Measurements from ENCODE around the gene PIANP.
"Not testable (repeated sequence)": the region's sequence is repeated elsewhere in the genome, so short reads cannot be mapped to it uniquely, and the experiment has no call there.

PIANP gene

DNA sequence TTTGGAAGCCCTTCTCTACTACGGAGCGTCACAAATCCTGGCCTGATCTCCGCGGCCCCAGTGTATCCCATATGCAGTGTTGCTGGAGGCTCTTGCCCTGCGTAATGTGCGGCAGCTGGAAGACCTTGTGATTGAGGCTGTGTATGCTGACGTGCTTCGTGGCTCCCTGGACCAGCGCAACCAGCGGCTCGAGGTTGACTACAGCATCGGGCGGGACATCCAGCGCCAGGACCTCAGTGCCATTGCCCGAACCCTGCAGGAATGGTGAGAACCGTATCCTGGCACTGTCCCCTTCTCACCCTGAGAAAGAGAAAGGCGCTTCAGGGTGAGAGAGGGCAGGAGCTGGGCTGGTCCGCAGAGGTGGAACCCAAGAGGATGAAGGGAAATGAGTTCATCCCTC is 28.6 kb upstream of the PIANP start:
- H3K4me1 ChIP-seq (ENCODE audit: insufficient read depth, low read length), result peaks cover 6% of the 10 kb centered on the region; the same call in 1 of the 2 replicates
- H3K9ac ChIP-seq (ENCODE audit: low read depth, low read length), result no peak overlapping the region
- H3K27me3 ChIP-seq (ENCODE audit: insufficient read depth, low read length), result no peaks in the 10 kb centered on the region
- no peaks in the 10 kb centered on the region for H3K9me3 ChIP-seq (ENCODE audit: insufficient read depth, low read depth, low read length)
- peaks cover 48% of the 10 kb centered on the region for H3K36me3 ChIP-seq (ENCODE audit: insufficient read depth, low read depth, low read length)
- no peak overlapping the region for H3K4me3 ChIP-seq (ENCODE audit: low read length)
- H3K27ac ChIP-seq (ENCODE audit: low read length), result no peak overlapping the region

DNA sequence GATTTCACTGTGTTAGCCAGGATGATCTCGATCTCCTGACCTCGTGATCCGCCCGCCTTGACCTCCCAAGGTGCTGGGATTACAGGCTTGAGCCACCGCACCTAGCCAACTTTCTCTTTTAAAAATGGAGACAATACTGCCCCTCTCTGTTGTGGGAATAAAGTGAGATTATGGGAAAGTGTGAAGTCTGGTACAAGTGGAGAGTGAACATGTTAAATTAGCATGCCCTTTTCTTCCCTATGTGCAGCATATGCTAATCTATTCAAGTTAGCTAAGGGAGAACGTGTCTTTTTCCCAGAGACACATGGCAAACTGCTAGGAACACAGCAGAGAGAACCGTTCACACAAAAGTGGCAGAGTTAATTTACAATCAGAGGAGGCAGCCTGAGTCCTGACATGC is 24.7 kb upstream of the PIANP start:
- no peak overlapping the region for H3K9ac ChIP-seq (ENCODE audit: low read depth, low read length)
- H3K9me3 ChIP-seq (ENCODE audit: insufficient read depth, low read depth, low read length), result no peaks in the 10 kb centered on the region
- no peak overlapping the region for H3K4me3 ChIP-seq (ENCODE audit: low read length)
- no peak overlapping the region for H3K27ac ChIP-seq (ENCODE audit: low read length)
- H3K4me1 ChIP-seq (ENCODE audit: insufficient read depth, low read length), result peaks cover 6% of the 10 kb centered on the region; the same call in 1 of the 2 replicates
- peaks cover 31% of the 10 kb centered on the region for H3K36me3 ChIP-seq (ENCODE audit: insufficient read depth, low read depth, low read length)
- peaks cover 1% of the 10 kb centered on the region; the same call in 1 of the 2 replicates for H3K27me3 ChIP-seq (ENCODE audit: insufficient read depth, low read length)

DNA sequence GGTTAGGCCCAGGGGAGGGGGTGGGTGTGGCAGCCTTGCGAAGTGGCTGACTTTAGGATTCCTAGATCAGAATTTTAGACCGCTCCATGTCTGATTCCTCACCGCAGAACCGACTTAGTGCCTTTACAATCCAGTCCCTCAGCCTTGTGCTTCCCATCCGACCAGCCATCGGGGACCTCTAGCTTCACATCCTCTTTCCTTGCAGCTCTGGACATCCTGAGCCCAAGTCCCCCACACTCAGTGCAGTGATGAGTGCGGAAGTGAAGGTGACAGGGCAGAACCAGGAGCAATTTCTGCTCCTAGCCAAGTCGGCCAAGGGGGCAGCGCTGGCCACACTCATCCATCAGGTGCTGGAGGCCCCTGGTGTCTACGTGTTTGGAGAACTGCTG is 23.8 kb upstream of the PIANP start:
- peak overlapping the region; percentile 82 for H3K9ac ChIP-seq (ENCODE audit: low read depth, low read length)
- peak overlapping the region; percentile 79 for H3K4me3 ChIP-seq (ENCODE audit: low read length)
- H3K36me3 ChIP-seq (ENCODE audit: insufficient read depth, low read depth, low read length), result peaks cover 22% of the 10 kb centered on the region
- peak overlapping the region; percentile 85 for H3K27ac ChIP-seq (ENCODE audit: low read length)
- peaks cover 6% of the 10 kb centered on the region; the same call in 1 of the 2 replicates for H3K4me1 ChIP-seq (ENCODE audit: insufficient read depth, low read length)
- no peaks in the 10 kb centered on the region for H3K9me3 ChIP-seq (ENCODE audit: insufficient read depth, low read depth, low read length)
- H3K27me3 ChIP-seq (ENCODE audit: insufficient read depth, low read length), result peaks cover 7% of the 10 kb centered on the region; the same call in 1 of the 2 replicates

DNA sequence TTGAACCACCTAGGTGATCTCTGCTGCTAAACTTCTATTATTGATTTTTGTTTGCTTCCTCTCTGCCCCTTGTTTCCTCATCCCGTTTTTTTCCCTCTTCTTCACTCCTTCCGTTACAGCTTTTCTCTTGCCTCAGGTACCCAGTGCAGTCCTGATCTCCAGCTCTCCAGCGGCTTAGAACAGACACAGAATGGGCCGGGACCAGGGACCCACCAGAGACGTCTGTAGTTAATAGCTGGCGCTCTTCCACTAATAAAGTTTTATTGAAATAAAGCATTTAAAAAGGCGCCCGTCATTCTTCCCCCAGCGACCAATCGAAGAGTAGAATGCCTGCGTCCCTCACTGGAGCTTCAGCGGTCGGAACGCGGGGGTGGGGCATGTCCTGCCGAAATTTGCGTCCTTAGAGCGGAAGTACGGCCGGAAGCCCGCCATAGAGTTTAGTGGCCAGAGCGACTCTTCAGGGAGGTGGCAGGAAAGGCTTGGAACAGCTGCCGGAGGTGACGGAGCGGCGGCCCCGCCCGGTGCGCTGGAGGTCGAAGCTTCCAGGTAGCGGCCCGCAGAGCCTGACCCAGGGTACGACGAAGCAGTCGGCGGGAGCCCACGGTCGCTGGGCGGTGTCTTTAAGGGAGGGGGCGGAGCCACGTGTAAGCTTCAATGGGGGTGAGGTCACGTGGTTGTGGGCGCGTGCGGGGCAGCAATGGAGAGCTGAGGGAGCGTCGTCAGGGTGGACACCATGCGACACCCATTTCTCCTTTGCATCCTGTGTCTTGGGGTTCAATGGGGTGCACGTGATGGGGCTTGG is 23.2 kb upstream of the PIANP start, which contains the start of gene COPS7A:
Gene COPS7A, plus strand, starts transcription at position 440 of the 802 bp plus-strand sequence. CDS start 611 bp downstream, outside the sequence.
- peak within 1 kb of the TSS; percentile 79 for H3K4me3 ChIP-seq (ENCODE audit: low read length)
- H3K9me3 ChIP-seq (ENCODE audit: insufficient read depth, low read depth, low read length), result no peaks in the 10 kb centered on the region
- peak within 1 kb of the TSS; percentile 82 for H3K9ac ChIP-seq (ENCODE audit: low read depth, low read length)
- peaks cover 6% of the 10 kb centered on the region; the same call in 1 of the 2 replicates for H3K4me1 ChIP-seq (ENCODE audit: insufficient read depth, low read length)
- peaks cover 7% of the 10 kb centered on the region; the same call in 1 of the 2 replicates for H3K27me3 ChIP-seq (ENCODE audit: insufficient read depth, low read length)
- H3K36me3 ChIP-seq (ENCODE audit: insufficient read depth, low read depth, low read length), result peaks cover 16% of the 10 kb centered on the region
- H3K27ac ChIP-seq (ENCODE audit: low read length), result peak within 1 kb of the TSS; percentile 85

DNA sequence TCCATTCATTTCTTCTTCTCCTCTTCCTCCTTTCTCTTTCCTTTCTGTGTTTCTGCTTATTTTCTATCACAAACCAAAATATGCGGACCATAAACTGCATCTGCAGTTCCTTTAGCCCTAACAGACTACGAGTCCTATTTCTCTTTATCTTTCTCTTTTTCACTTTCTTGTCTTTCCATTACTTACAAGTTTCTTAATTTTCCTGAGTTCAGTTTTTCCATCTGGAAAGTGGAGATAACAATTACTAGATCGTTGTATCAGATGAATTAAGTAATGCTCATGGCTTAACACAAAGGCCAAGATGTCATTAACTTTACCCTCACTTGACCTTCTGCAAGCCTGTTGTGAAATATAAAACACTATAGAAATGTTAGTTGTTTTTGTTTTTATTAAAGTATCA is 22.2 kb upstream of the PIANP start:
- H3K27ac ChIP-seq (ENCODE audit: low read length), result no peak overlapping the region
- H3K4me1 ChIP-seq (ENCODE audit: insufficient read depth, low read length), result peaks cover 6% of the 10 kb centered on the region; the same call in 1 of the 2 replicates
- H3K4me3 ChIP-seq (ENCODE audit: low read length), result peak overlapping the region; percentile 79
- H3K27me3 ChIP-seq (ENCODE audit: insufficient read depth, low read length), result peaks cover 7% of the 10 kb centered on the region; the same call in 1 of the 2 replicates
- peaks cover 6% of the 10 kb centered on the region for H3K36me3 ChIP-seq (ENCODE audit: insufficient read depth, low read depth, low read length)
- no peaks in the 10 kb centered on the region for H3K9me3 ChIP-seq (ENCODE audit: insufficient read depth, low read depth, low read length)
- peak overlapping the region; percentile 82; the same call in 1 of the 2 replicates for H3K9ac ChIP-seq (ENCODE audit: low read depth, low read length)

DNA sequence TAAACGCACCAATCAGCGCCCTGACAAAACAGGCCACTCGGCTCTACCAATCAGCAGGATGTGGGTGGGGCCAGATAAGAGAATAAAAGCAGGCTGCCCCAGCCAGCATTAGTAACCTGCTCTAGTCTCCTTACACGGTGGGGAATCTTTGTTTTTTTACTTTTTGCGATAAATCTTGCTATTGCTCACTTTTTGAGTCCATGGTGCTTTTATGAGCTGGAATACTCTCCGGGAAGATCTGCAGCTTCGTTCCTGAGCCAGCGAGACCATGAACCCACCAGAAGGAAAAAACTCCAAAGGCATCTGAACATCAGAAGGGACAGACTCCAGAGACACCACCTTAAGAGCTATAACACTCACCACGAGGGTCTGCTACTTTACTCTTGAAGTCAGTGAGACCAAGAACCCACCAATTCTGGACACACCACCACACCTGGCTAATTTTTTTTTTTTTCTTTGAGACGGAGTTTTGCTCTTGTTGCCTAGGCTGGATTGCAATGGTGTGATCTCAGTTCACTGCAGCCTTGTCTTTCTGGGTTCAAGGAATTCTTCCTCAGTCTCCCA is 16.3 kb upstream of the PIANP start:
- H3K4me3 ChIP-seq (ENCODE audit: low read length), result no peak overlapping the region
- no peaks in the 10 kb centered on the region for H3K9me3 ChIP-seq (ENCODE audit: insufficient read depth, low read depth, low read length)
- no peak overlapping the region for H3K9ac ChIP-seq (ENCODE audit: low read depth, low read length)
- no peaks in the 10 kb centered on the region for H3K4me1 ChIP-seq (ENCODE audit: insufficient read depth, low read length)
- H3K27ac ChIP-seq (ENCODE audit: low read length), result no peak overlapping the region
- H3K27me3 ChIP-seq (ENCODE audit: insufficient read depth, low read length), result peaks cover 7% of the 10 kb centered on the region; the same call in 1 of the 2 replicates
- no peaks in the 10 kb centered on the region for H3K36me3 ChIP-seq (ENCODE audit: insufficient read depth, low read depth, low read length)

DNA sequence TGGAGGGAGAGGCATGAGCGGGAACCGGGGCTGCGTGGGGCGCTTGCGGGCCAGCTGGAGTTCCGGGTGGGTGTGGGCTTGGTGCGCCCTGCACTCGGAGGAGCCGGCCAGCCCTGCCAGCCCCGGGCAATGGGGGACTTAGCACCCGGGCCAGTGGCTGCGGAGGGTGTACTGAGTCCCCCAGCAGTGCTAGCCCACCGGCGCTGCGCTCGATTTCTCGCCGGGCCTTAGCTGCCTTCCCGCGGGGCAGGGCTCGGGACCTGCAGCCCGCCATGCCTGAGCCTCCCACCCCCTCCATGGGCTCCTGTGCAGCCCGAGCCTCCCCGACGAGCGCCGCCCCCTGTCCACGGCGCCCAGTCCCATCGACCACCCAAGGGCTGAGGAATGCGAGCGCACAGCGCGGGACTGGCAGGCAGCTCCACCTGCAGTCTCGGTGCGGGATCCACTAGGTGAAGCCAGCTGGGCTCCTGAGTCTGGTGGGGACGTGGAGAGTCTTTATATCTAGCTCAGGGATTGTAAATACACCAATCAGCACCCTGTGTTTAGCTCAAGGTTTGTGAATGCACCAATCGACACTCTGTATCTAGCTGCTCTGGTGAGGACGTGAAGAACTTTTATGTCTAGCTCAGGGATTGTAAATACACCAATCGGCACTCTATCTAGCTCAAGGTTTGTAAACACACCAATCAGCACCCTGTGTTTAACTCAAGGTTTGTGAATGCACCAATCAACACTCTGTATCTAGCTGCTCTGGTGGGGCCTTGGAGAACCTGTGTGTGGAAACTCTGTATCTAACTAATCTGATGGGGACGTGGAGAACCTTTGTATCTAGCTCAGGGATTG is 15.6 kb upstream of the PIANP start:
- not testable (repeated sequence) for H3K36me3 ChIP-seq (ENCODE audit: insufficient read depth, low read depth, low read length); H3K9me3 ChIP-seq (ENCODE audit: insufficient read depth, low read depth, low read length); H3K4me3 ChIP-seq (ENCODE audit: low read length); H3K9ac ChIP-seq (ENCODE audit: low read depth, low read length); H3K4me1 ChIP-seq (ENCODE audit: insufficient read depth, low read length); H3K27me3 ChIP-seq (ENCODE audit: insufficient read depth, low read length); H3K27ac ChIP-seq (ENCODE audit: low read length)

DNA sequence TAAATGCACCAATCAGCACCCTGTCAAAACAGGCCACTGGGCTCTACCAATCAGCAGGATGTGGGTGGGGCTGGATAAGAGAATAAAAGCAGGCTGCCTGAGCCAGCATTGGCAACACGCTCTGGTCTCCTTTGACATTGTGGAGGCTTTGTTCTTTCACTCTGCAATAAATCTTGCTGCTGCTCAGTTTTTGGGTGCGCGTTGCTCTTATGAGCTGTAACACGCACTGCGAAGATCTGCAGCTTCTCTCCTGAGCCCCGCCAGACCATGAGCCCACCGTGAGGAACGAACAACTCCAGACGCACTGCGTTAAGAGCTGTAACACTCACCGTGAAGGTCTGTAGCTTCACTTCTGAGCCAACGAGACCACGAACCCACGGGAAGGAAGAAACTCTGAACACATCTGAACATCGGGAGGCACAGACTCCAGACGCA is 8.4 kb upstream of the PIANP start:
- Histone ChIP-seq H3K9me3 (ENCODE audit: insufficient read depth, low read depth, low read length) (no peaks in the 10 kb centered on the region), H3K36me3 (ENCODE audit: insufficient read depth, low read depth, low read length) (no peaks in the 10 kb centered on the region)

DNA sequence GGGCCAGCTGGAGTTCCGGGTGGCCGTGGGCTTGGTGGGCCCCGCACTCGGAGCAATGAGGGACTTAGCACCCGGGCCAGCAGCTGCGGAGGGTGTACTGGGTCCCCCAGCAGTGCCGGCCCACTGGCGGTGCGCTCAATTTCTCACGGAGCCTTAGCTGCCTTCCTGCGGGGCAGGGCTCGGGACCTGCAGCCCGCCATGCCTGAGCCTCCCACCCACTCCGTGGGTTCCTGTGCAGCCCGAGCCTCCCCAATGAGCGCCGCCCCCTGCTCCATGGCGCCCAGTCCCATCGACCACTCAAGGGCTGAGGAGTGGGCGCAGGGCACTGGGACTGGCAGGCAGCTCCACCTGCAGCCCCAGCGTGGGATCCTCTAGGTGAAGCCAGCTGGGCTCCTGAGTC is 7.7 kb upstream of the PIANP start:
- not testable (repeated sequence) for H3K9ac ChIP-seq (ENCODE audit: low read depth, low read length); H3K36me3 ChIP-seq (ENCODE audit: insufficient read depth, low read depth, low read length); H3K4me3 ChIP-seq (ENCODE audit: low read length)

More for the DNA sequence above, 8.4 kb upstream of the PIANP start:
- H3K27me3 ChIP-seq (ENCODE audit: insufficient read depth, low read length), result no peaks in the 10 kb centered on the region
- no peak overlapping the region for H3K4me3 ChIP-seq (ENCODE audit: low read length)
- no peaks in the 10 kb centered on the region for H3K4me1 ChIP-seq (ENCODE audit: insufficient read depth, low read length)
- H3K9ac ChIP-seq (ENCODE audit: low read depth, low read length), result no peak overlapping the region
- H3K27ac ChIP-seq (ENCODE audit: low read length), result no peak overlapping the region

DNA sequence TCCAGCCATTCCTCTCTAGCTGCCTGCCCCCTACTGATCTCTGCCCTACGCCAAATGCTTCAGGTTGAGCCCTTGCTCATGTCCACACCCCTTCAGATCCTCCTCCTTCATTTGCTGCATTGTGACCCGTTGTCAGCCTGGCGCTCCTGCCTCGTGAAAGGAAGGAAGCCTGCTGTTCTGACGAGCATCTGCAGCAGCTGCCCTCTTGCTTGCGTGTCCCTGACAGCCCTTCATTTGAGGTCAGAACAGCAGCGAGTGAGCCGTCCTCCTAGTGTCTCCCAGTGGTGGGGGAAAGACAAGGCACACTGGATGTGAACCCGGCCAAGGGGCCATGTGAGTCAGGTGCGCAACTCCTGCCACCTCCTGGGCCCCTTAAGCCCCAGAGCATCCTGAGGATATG is 3.0 kb upstream of the PIANP start:
- Histone ChIP-seq H3K36me3 (ENCODE audit: insufficient read depth, low read depth, low read length) (no peaks in the 10 kb centered on the region), H3K27ac (ENCODE audit: low read length) (no peak overlapping the region), H3K9ac (ENCODE audit: low read depth, low read length) (no peak overlapping the region), H3K9me3 (ENCODE audit: insufficient read depth, low read depth, low read length) (no peaks in the 10 kb centered on the region), H3K27me3 (ENCODE audit: insufficient read depth, low read length) (peaks cover 33% of the 10 kb centered on the region), H3K4me3 (ENCODE audit: low read length) (0 out of 2 replicates have a peak overlapping the region, but pooled peaks have one; percentile 41), H3K4me1 (ENCODE audit: insufficient read depth, low read length) (no peaks in the 10 kb centered on the region; the same call in 1 of the 2 replicates)

More for the DNA sequence above, 7.7 kb upstream of the PIANP start:
- not testable (repeated sequence) for H3K27ac ChIP-seq (ENCODE audit: low read length); H3K4me1 ChIP-seq (ENCODE audit: insufficient read depth, low read length); H3K27me3 ChIP-seq (ENCODE audit: insufficient read depth, low read length); H3K9me3 ChIP-seq (ENCODE audit: insufficient read depth, low read depth, low read length)

DNA sequence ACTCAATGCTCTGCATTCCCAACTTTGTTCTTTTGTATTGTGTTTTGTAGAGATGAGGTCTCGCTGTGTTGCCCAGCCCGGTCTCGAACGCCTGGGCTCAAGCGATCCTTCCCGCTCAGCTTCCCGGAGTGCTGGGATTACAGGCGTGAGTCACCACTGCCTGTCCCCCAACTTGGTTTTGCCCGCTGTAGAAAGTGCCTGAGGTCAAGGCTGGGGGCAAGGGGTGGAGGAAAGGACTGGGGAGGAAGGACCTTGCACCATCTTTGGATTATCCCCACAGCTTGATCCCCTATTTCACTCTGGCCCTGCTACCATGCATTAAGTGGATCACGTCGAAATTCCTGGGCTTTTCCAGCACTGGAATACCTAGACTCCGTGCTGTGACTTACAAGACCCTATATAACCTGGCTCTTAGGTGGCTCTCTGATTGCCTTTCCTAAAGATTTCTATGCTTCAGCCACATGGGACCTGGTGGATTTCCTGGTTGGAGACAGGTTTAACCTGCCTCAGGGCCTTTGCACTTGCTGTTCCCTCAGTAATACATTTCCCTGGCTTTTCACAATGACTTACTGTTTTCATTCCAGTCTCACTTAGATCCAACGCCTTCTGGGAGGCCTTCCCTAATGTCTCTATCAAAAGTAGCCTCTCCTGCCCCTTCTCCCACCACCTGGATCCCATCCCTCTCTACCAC is 608 bp upstream of the PIANP start:
- Histone ChIP-seq H3K36me3 (ENCODE audit: insufficient read depth, low read depth, low read length) (peaks cover 5% of the 10 kb centered on the region; the same call in 1 of the 2 replicates), H3K27me3 (ENCODE audit: insufficient read depth, low read length) (peaks cover 38% of the 10 kb centered on the region), H3K4me1 (ENCODE audit: insufficient read depth, low read length) (no peaks in the 10 kb centered on the region; the same call in 1 of the 2 replicates), H3K9me3 (ENCODE audit: insufficient read depth, low read depth, low read length) (no peaks in the 10 kb centered on the region), H3K9ac (ENCODE audit: low read depth, low read length) (peak overlapping the region; percentile 18; the same call in 1 of the 2 replicates), H3K4me3 (ENCODE audit: low read length) (peak overlapping the region; percentile 71), H3K27ac (ENCODE audit: low read length) (no peak overlapping the region)

All from iPS-20b (cell line).